ENCODE measurements around the gene FGF18. TPM values are rescaled to one million over a fixed set of nuclear protein-coding genes. Genes with fewer than 3 reads are reported as not detected.

The FGF18 gene
- total and polyA plus RNA-seq, 12 donors, result 0.14 to 1.5 (median 0.30) TPM

DNA sequence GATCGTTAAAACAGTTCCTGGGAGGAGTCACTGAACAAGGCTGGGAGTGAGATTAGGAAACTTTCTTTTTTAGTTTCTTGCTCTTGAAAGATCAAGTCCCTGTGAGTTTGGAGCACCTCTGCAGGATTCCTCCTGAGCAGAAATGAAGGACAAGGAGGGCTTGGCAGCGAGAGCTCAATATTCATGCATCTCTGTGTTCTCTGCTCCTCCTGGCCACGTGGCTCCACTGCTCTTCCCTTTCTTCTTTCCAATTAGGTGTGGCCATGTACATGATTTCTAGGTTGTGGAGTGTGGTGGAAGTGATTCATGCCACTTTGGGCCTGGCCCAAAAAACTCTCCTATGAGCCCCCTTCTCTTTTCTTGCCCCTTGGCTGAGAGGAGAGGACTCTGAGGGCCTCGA, 67.2 kb downstream of the FGF18 start:
- 82 to 92% (median 89%) methylated on average over 4 of the region's 4 CpGs for WGBS, 4 donors
- no peak for DNase-seq
- intact Hi-C loops (cut with DNase I), result no loop called here
- Histone ChIP-seq H3K9me3 (replicated peaks in 1 of 3) (no peaks in the 10 kb centered on the region), H3K27me3 (no peaks in the 10 kb centered on the region), H3K4me1 (replicated peaks in 1 of 2) (no peaks in the 10 kb centered on the region), H3K27ac (no peak overlapping the region), H3K36me3 (replicated peaks in 1 of 2) (no peaks in the 10 kb centered on the region), H3K4me3 (no peak overlapping the region)
- TF ChIP-seq POLR2A (IDR thresholded peaks at IDR 0.05), result no peak
- TF ChIP-seq, protein P1, sequence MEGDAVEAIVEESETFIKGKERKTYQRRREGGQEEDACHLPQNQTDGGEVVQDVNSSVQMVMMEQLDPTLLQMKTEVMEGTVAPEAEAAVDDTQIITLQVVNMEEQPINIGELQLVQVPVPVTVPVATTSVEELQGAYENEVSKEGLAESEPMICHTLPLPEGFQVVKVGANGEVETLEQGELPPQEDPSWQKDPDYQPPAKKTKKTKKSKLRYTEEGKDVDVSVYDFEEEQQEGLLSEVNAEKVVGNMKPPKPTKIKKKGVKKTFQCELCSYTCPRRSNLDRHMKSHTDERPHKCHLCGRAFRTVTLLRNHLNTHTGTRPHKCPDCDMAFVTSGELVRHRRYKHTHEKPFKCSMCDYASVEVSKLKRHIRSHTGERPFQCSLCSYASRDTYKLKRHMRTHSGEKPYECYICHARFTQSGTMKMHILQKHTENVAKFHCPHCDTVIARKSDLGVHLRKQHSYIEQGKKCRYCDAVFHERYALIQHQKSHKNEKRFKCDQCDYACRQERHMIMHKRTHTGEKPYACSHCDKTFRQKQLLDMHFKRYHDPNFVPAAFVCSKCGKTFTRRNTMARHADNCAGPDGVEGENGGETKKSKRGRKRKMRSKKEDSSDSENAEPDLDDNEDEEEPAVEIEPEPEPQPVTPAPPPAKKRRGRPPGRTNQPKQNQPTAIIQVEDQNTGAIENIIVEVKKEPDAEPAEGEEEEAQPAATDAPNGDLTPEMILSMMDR (IDR thresholded peaks at IDR 0.05), result no peak

- Histone ChIP-seq H3K27ac (no peak overlapping the region), H3K36me3 (replicated peaks in 1 of 2) (no peaks in the 10 kb centered on the region), H3K27me3 (no peaks in the 10 kb centered on the region), H3K4me1 (replicated peaks in 1 of 2) (peaks cover 0 to 3% of the 10 kb centered on the region in 2 donors), H3K4me3 (no peak overlapping the region), H3K9me3 (replicated peaks in 1 of 3) (no peaks in the 10 kb centered on the region)
- no peak for TF ChIP-seq POLR2A (IDR thresholded peaks at IDR 0.05)
- TF ChIP-seq, protein P1 (IDR thresholded peaks at IDR 0.05), result no peak
- 79 to 95% (median 88%) methylated on average over 7 to 13 of the region's 13 CpGs for WGBS, 4 donors
- intact Hi-C loops (cut with DNase I), result no loop called here
- DNase-seq, result no peak
These were observed 69.4 kb downstream of the FGF18 start for GRCh38 chr5:171488876-171489275.

- no peak for TF ChIP-seq POLR2A (IDR thresholded peaks at IDR 0.05)
- TF ChIP-seq, protein P1 (IDR thresholded peaks at IDR 0.05), result no peak
- intact Hi-C loops (cut with DNase I), result no loop called here
- Histone ChIP-seq H3K4me3 (no peak overlapping the region), H3K9me3 (replicated peaks in 1 of 3) (no peaks in the 10 kb centered on the region), H3K27ac (no peak overlapping the region), H3K27me3 (no peaks in the 10 kb centered on the region), H3K4me1 (replicated peaks in 1 of 2) (peaks cover 0 to 16% of the 10 kb centered on the region in 2 donors), H3K36me3 (replicated peaks in 1 of 2) (no peaks in the 10 kb centered on the region)
- WGBS, 4 donors, result 76 to 85% (median 83%) methylated on average over 9 to 10 of the region's 10 CpGs
- DNase-seq, result peak in 1 of 7 donors; percentile 43
These were observed 73.3 kb downstream of the FGF18 start for GRCh38 chr5:171492781-171493180.

GRCh38 chr5:171493646-171494393, 74.4 kb downstream of the FGF18 start:
- WGBS, 4 donors, result 86 to 95% (median 87%) methylated on average over 9 to 14 of the region's 14 CpGs
- intact Hi-C loops (cut with DNase I), result no loop called here
- DNase-seq, result no peak
- Histone ChIP-seq H3K4me1 (replicated peaks in 1 of 2) (peaks cover 0 to 16% of the 10 kb centered on the region in 2 donors), H3K27me3 (no peaks in the 10 kb centered on the region), H3K36me3 (replicated peaks in 1 of 2) (no peaks in the 10 kb centered on the region), H3K27ac (peak overlapping the region in 2 of 5 donors; percentile 85), H3K4me3 (no peak overlapping the region), H3K9me3 (replicated peaks in 1 of 3) (no peaks in the 10 kb centered on the region)
- TF ChIP-seq, protein P1 (IDR thresholded peaks at IDR 0.05), result no peak
- no peak for TF ChIP-seq POLR2A (IDR thresholded peaks at IDR 0.05)
